Endothelial cell of umbilical vein (primary cell): ENCODE results near the gene CAMK2D. TPM values are rescaled to one million over a fixed set of nuclear protein-coding genes. Genes with fewer than 3 reads are reported as not detected.

Experiments used
- BruUV-seq: library from RNA; stranded (reverse); fragments of 400-500 nt; replicated peaks from 2 replicates; lab custom pipeline; 2021; lab: Mats Ljungman, UMichigan
- CTCF ChIA-PET: fragments of 300-600, 350-600 bp; sonication (Branson Sonifier 250); formaldehyde crosslinking; loops from one replicate; lab custom pipeline; 2021; ENCODE audit warnings: antibody characterized with exemption, inconsistent platforms; lab: Charles Lee
- POLR2A ChIA-PET: fragments of 300-600, 350-600 bp; sonication (Branson Sonifier 250); formaldehyde crosslinking; loops from one replicate; lab custom pipeline; 2021; ENCODE audit warnings: antibody characterized with exemption, inconsistent platforms; lab: Charles Lee
- DNase-seq: peaks from one replicate; pipeline ENCODE4 v3.0.0-alpha.2; 2011; ENCODE audit warnings: low read depth, low spot score
- FAIRE-seq: peaks from 2 replicates; lab custom pipeline; 2011; peaks lifted over from hg19 to GRCh38; lab: Jason Lieb, UNC
- H2AFZ ChIP-seq: 2 replicates; pipeline ENCODE4 v1.6.0; 2012; ENCODE audit warnings: low read depth, low read length, control low read depth, inconsistent platforms
- H3K27ac ChIP-seq: 2 replicates; pipeline ENCODE4 v1.5.1; 2011; ENCODE audit warnings: low read depth, mild to moderate bottlenecking, control low read depth, low read length, moderate library complexity; ENCODE audit not compliant: insufficient read depth
- H3K27me3 ChIP-seq, 2 experiments: 2 replicates each; pipeline versions ENCODE4 v1.6.0 to v1.6.1; 2011; ENCODE audit warnings: low read length in 2 of 2, mixed read lengths in 1 of 2; ENCODE audit not compliant: control insufficient read depth in 2 of 2, insufficient read depth in 2 of 2
- H3K36me3 ChIP-seq, 2 experiments: 2 replicates in 1 of 2; 3 replicates in 1 of 2; pipeline ENCODE4 v1.5.1; 2011; ENCODE audit warnings: low read length in 2 of 2, mild to moderate bottlenecking in 1 of 2, moderate library complexity in 1 of 2; ENCODE audit not compliant: control insufficient read depth in 2 of 2, insufficient read depth in 2 of 2; ENCODE audit errors: extremely low read depth in 1 of 2
- H3K4me1 ChIP-seq: 3 replicates; pipeline ENCODE4 v1.5.1; 2011; ENCODE audit warnings: mild to moderate bottlenecking, low read length; ENCODE audit not compliant: control insufficient read depth, insufficient read depth; ENCODE audit errors: extremely low read depth
- H3K4me2 ChIP-seq: 2 replicates; pipeline ENCODE4 v1.6.1; 2011; ENCODE audit warnings: low read length, control low read depth, mixed read lengths; ENCODE audit not compliant: insufficient read depth
- H3K4me3 ChIP-seq, 3 experiments: fragments of 200-600 bp in 1 of 3; sonication (generic), shearing (Covaris generic) in 1 of 3; replicated peaks in 1 of 3; 2 replicates each; pipeline ENCODE4 v1.5.1; 2011 to 2016; ENCODE audit warnings: control low read depth in 3 of 3, low read length in 3 of 3, mild to moderate bottlenecking in 2 of 3, inconsistent platforms in 1 of 3, low read depth in 1 of 3, moderate library complexity in 1 of 3; ENCODE audit not compliant: insufficient read depth in 1 of 3
- H3K79me2 ChIP-seq: 2 replicates; pipeline ENCODE4 v1.6.0; 2012; ENCODE audit warnings: low read length, inconsistent platforms; ENCODE audit not compliant: control insufficient read depth, insufficient read depth
- H3K9ac ChIP-seq: replicated peaks from 2 replicates; pipeline ENCODE3; 2011; ENCODE audit warnings: low read length, control low read depth; ENCODE audit not compliant: insufficient read depth; ENCODE audit errors: extremely low read depth
- H3K9me1 ChIP-seq: replicated peaks from 3 replicates; pipeline ENCODE4 v1.6.0; 2011; ENCODE audit warnings: mild to moderate bottlenecking, low read length; ENCODE audit not compliant: control insufficient read depth, insufficient read depth; ENCODE audit errors: extremely low read depth
- H3K9me3 ChIP-seq: replicated peaks from 2 replicates; pipeline ENCODE4 v1.5.1; 2012; ENCODE audit warnings: low read length, inconsistent platforms; ENCODE audit not compliant: control insufficient read depth, insufficient read depth
- H4K20me1 ChIP-seq: replicated peaks from 2 replicates; pipeline ENCODE3; 2011; ENCODE audit warnings: mild to moderate bottlenecking, low read length; ENCODE audit not compliant: control insufficient read depth, insufficient read depth; ENCODE audit errors: extremely low read depth
- CTCF ChIP-seq, 2 donors: IDR thresholded peaks; 1 replicate in 1 of 2; 2 replicates in 1 of 2; pipeline ENCODE4 v1.5.1; 2011; ENCODE audit warnings: low read length in 2 of 2, mild to moderate bottlenecking in 2 of 2, moderate library complexity in 2 of 2, control low read depth in 1 of 2, inconsistent platforms in 1 of 2, low read depth in 1 of 2; ENCODE audit not compliant: insufficient read depth in 1 of 2; ENCODE audit errors: extremely low read depth in 1 of 2
- EZH2 ChIP-seq: IDR thresholded peaks from 2 replicates; pipeline ENCODE4 v1.6.1; 2012; ENCODE audit warnings: borderline replicate concordance, low read depth, mild to moderate bottlenecking, moderate library complexity, low read length, inconsistent platforms; ENCODE audit not compliant: severe bottlenecking
- FOS ChIP-seq: IDR thresholded peaks from 2 replicates; pipeline ENCODE4 v1.6.1; 2011; ENCODE audit warnings: mild to moderate bottlenecking, low read length, moderate library complexity, borderline replicate concordance; ENCODE audit not compliant: insufficient read depth
- GATA2 ChIP-seq: IDR thresholded peaks from 2 replicates; pipeline ENCODE4 v1.7.0; 2011; ENCODE audit warnings: low read depth, mild to moderate bottlenecking, moderate library complexity, mixed read lengths, low read length; ENCODE audit not compliant: insufficient read length, insufficient read depth
- JUN ChIP-seq: IDR thresholded peaks from 2 replicates; pipeline ENCODE4 v1.6.1; 2011; ENCODE audit warnings: borderline replicate concordance, low read depth; ENCODE audit not compliant: insufficient read length, insufficient read depth
- MAX ChIP-seq: IDR thresholded peaks from 2 replicates; pipeline ENCODE4 v1.6.1; 2011; ENCODE audit not compliant: insufficient read depth, insufficient read length
- MYC ChIP-seq: IDR thresholded peaks from one replicate; pipeline ENCODE4 v1.6.1; 2011; ENCODE audit warnings: mild to moderate bottlenecking, low read depth, low read length
- POLR2A ChIP-seq: IDR thresholded peaks from 2 replicates; pipeline ENCODE4 v1.6.1; 2012; ENCODE audit warnings: low read depth, mild to moderate bottlenecking, control low read depth, low read length
- POLR2AphosphoS5 ChIP-seq: IDR thresholded peaks from 2 replicates; pipeline ENCODE4 v1.6.1; 2012; ENCODE audit warnings: low read depth, mild to moderate bottlenecking, control low read depth, low read length, moderate library complexity; ENCODE audit not compliant: insufficient read depth
- dilution Hi-C: fragments of 300-500 bp; cut with MboI; formaldehyde crosslinking; loops from one replicate; pipeline ENCODE4 v1.15.0; 2019; ENCODE audit warnings: low sequenced_read_pairs; ENCODE audit not compliant: extremely low pct_ligation_motif_present
- intact Hi-C: fragments of 100-400 bp; cut with micrococcal nuclease; formaldehyde crosslinking; loops from one replicate; pipeline ENCODE4 v1.10.0; 2022
- polyA plus RNA-seq, 4 experiments: library from polyadenylated mRNA; depleted of rRNA in 3 of 4; stranded (reverse) in 3 of 4; unstranded in 1 of 4; fragments of >200 nt; gene quantifications; 2 replicates each; pipeline versions ENCODE4 v1.2.1 to v1.2.3, GENCODE V29; 2011 to 2012; ENCODE audit warnings: missing spikeins in 1 of 4
- total RNA-seq: library from RNA; stranded (reverse); gene quantifications from 2 replicates; pipeline ENCODE4 v1.2.3, GENCODE V29; 2021

CAMK2D gene
- total and polyA plus RNA-seq, 2 donors (not counting 3 experiments of a cell fraction or from before 2014, with no cell fraction given): 10.4 to 30.7 TPM

GRCh38 chr4:113468165-113469022, 293.1 kb downstream of the CAMK2D start:
- no peaks in the 10 kb centered on the region for H3K79me2 ChIP-seq
- H3K36me3 ChIP-seq: no peaks in the 10 kb centered on the region
- peak overlapping the region in 1 of 3 experiments; percentile 7 for H3K4me3 ChIP-seq
- FAIRE-seq (peak; percentile 98), DNase-seq (peak; percentile 100)
- no peaks in the 10 kb centered on the region for H3K9me3 ChIP-seq
- POLR2A ChIA-PET: interaction anchor here (0.6 to 1.1 kb wide), 7 partner anchors 15 to 547 kb away, joined by 3 to 6 read pairs (median 3); no protein-coding TSS in a partner anchor
- H4K20me1 ChIP-seq: no peaks in the 10 kb centered on the region
- no peaks in the 10 kb centered on the region for H3K27me3 ChIP-seq
- peak overlapping the region; percentile 86 for H3K9ac ChIP-seq
- no peaks in the 10 kb centered on the region for H3K9me1 ChIP-seq
- CTCF ChIA-PET: interaction anchor here (0.7 to 2.5 kb wide), 12 partner anchors 9 to 491 kb away, joined by 3 to 15 read pairs (median 7); no protein-coding TSS in a partner anchor
- peaks cover 31% of the 10 kb centered on the region for H3K4me1 ChIP-seq
- TF ChIP-seq GATA2 (peak; percentile 37), MAX (peak; percentile 5), EZH2 (no peak), POLR2AphosphoS5 (peak; percentile 76), JUN (peak; percentile 99), FOS (peak; percentile 100), POLR2A (peak; percentile 40), MYC (no peak), CTCF (IDR thresholded peaks at IDR 0.05; ENCODE audit: extremely low read depth in 1 of 2, insufficient read depth in 1 of 2, low read depth in 1 of 2, low read length in 2 of 2) (no peak)
- BruUV-seq: TSS peak; percentile 97
- intact Hi-C loops (loop anchor here (1.0 to 10.0 kb wide), 12 partner anchors 15 to 1386 kb away; partner anchors contain the start of gene ARSJ), dilution Hi-C loops (no loop called here)
- peak overlapping the region; percentile 24 for H2AFZ ChIP-seq
- H3K27ac ChIP-seq: peak overlapping the region; percentile 96
- peak overlapping the region; percentile 81 for H3K4me2 ChIP-seq
